Epidermal melanocyte (primary cell): ENCODE measurements around the gene BCO1.
A peak's percentile ranks its signal among the peaks of the same experiment; 100 is the strongest.
"Not testable (repeated sequence)": the region's sequence is repeated elsewhere in the genome, so short reads cannot be mapped to it uniquely, and the experiment has no call there.

Source experiments
- DNase-seq: peaks from one replicate; pipeline ENCODE4 v3.0.0; 2011; ENCODE audit warnings: low spot score; ENCODE audit not compliant: insufficient read length

The BCO1 gene, protein sequence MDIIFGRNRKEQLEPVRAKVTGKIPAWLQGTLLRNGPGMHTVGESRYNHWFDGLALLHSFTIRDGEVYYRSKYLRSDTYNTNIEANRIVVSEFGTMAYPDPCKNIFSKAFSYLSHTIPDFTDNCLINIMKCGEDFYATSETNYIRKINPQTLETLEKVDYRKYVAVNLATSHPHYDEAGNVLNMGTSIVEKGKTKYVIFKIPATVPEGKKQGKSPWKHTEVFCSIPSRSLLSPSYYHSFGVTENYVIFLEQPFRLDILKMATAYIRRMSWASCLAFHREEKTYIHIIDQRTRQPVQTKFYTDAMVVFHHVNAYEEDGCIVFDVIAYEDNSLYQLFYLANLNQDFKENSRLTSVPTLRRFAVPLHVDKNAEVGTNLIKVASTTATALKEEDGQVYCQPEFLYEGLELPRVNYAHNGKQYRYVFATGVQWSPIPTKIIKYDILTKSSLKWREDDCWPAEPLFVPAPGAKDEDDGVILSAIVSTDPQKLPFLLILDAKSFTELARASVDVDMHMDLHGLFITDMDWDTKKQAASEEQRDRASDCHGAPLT

GRCh38 chr16:81238296-81239011 is at the start of gene BCO1:
TSS of gene BCO1 (plus strand) at chr16:81238689. CDS start at chr16:81238909, 220 bp downstream.
- no peak for DNase-seq

DNA sequence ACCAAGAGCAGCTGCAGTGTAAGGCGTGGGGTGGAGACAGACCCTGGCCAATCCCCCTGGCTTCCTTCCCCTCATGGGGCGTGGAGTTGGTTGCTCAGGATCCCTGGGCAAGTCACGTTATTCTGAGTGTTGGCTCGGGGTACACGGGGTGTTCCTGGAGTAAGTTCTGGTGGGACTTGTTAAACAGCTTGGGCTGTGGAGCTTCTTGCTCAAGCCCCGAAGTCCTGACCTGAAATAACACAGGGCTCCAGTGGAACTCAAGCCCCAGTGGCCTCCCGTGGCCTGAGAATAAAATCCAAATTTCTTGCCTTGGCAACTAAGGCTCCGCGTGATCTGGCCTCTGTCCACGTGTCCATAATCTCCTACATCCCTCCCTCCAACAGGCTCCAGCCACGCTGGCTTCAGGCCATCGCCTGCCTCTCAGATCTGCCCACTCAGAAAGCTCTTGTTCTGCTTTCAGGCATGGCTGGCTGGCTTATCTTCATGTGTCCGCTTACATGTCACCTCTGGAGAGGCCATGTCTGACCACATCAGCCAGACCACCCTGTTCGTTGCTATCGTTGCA is 49.3 kb upstream of the BCO1 start:
- DNase-seq = no peak

GRCh38 chr16:81190667-81191066 is 47.8 kb upstream of the BCO1 start:
- no peak for DNase-seq

DNA sequence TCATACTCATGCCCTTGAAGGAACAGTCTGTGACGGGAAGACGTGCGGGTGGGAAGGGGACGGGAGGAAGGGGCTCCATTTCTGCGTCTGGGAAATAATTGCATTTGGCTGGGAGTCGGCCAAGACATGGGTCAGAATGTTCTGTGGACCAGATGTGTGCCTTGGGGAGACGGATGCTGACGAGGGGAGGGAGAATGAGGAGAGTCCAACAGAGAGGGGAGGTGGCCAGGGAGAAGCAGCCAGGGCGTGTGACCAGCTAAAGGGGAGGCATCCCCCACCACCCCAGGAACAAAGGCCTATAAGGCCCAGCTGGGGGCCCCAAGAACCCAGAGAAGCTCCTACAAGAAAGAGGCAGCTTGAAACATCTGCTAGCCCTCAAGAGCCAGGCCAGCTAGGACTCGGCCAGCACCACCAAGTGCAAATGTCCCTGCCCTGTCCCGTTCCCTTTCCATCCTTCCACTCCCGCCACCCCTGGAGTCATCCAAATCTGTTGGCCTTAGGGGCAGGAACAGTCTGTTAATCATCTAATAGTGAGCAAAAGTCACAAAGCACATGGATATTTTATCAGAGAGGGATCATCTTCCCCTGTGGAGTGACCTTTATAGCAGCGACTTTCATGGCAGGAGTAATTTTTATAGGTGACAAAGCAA is 42.5 kb upstream of the BCO1 start:
- DNase-seq = no peak

DNA sequence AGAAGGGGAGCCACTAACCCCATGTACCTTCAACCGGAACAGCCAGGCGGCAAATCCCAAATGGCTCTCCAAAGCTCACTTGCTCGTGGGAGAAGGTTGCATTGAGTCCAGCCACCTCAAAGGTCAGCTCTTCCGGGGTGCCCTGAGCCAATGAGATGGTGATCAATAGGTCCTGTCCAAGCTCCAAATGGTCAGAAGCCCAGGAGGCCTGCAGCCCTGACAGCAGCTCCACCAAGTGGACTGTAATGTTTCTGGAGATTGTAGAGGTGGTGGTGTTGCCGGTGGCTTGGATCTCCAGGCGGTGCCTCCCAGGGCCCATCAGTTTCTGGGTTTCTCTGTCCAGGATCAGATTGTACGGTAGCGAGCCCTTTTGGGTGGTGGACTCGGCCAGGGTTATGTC is 39.9 kb upstream of the BCO1 start:
- DNase-seq = no peak

GRCh38 chr16:81201267-81201666 is 37.2 kb upstream of the BCO1 start:
- DNase-seq = no peak

- peak; percentile 75 for DNase-seq
Measured at GRCh38 chr16:81204798-81205680, 33.5 kb upstream of the BCO1 start.

DNA sequence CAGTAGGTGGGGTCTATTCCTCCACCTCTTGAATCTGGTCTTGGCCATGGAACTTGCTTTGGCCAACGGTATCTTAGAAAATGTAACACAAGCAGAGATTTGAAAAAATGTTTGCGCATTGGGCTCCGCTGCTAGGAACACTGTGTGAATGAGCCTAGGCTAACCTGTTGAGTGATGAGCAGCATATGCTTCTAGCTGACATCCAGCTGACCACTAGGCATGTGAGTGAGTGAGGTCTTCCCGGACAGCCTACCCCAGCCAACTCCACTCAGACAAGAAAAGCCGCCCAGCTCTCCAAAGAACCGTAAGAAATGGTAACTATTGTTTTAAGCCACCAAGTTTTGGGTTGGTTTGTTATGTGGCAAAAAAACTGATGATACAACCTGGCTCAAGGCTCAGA is 31.4 kb upstream of the BCO1 start:
- DNase-seq = no peak

DNA sequence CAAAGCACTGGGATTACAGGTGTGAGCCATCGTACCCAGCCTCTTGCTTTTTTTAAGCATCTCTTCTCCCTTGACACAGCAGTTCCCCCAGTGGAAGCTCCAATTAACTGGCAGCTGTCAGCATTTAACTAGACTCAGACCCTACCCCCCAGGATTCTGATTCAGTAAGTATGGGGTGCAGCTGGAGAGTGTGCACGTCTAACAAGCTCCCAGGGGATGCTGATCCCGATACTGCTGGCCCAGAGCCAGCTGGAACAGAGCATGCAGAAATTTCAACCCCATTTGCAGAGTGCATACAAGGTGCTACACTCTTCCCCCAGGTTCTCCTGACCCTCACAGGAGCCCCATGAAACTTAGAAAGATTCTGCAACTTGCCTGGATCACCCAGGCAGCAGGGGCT is 27.7 kb upstream of the BCO1 start:
- no peak for DNase-seq

- DNase-seq = no peak
Measured at GRCh38 chr16:81212830-81213465, 25.5 kb upstream of the BCO1 start.

DNA sequence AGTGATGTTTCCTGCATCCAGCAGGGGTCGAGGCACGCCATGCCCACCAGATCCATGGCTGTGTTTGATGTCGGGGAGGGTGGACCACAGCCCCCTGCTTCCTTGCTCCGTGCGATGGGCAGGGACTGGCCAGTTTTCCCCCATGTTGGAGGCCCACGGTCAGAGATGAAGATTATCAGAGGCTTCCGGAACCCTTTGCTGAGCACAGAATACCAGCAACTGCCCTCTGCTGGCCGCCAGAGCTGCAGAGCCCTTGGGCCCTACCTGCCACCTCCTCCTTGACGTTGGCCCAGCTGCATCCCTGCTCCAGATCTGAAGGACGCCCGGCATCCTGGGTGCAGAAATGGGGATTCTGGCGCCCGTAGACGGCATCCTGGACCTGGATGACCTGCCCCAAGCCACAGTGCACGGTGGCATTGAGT is 23.7 kb upstream of the BCO1 start:
- no peak for DNase-seq

- DNase-seq = no peak
Measured at GRCh38 chr16:81216114-81216513, 22.4 kb upstream of the BCO1 start.

- DNase-seq = no peak
Measured at GRCh38 chr16:81216706-81217105, 21.8 kb upstream of the BCO1 start.

DNA sequence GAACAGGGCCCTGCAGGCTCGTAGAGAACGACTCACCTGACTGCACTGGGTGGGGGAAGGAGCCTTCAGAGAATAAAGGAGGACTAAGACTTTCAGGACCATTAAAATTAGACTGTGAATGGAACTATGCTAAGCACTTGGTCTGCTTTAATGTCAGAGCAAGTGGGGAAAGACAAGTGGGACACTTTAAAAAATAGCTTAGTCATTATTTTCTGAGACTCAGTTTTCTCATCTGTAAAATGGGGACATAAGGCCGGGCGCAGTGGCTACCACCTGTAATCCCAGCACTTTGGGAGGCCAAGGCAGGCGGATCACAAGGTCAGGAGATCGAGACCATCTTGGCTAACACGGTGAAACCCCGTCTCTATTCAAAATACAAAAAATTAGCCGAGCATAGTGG is 19.3 kb upstream of the BCO1 start:
- no peak for DNase-seq

GRCh38 chr16:81220349-81220748 is 18.1 kb upstream of the BCO1 start:
- no peak for DNase-seq

DNA sequence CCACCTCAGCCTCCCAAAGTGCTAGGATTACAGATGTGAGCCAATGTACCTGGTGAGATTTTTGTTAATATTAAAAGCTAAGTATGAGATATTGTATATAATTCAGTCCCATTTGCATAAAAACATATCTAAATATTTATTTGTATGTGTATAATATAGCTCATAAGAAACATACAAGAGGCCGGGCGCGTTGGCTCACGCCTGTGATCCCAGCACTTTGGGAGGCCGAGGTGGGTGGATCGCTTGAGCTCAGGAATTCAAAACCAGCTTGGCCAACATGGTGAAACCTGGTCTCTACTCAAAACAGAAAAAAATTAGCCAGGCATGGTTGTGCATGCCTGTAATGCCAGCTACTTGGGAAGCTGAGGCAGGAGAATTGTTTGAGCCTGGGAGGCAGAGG is 16.8 kb upstream of the BCO1 start:
- no peak for DNase-seq

- no peak for DNase-seq
Measured at GRCh38 chr16:81224824-81225223, 13.7 kb upstream of the BCO1 start.

DNA sequence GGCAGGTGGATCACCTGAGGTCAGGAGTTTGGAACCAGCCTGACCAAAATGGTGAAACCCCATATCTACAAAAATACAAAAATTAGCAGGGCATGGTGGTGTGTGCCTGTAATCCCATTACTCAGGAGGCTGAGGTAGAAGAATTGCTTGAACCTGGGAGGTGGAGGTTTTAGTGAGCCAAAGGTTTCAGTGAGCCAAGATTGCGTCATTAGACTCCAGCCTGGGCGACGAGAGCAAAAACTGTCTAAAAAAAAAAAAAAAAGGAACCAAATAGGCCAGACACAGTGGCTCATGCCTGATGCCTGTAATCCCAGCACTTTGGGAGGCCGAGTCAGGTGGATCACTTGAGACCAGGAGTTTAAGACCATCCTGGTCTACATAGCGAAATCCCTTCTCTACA is 12.8 kb upstream of the BCO1 start:
- not testable (repeated sequence) for DNase-seq

DNA sequence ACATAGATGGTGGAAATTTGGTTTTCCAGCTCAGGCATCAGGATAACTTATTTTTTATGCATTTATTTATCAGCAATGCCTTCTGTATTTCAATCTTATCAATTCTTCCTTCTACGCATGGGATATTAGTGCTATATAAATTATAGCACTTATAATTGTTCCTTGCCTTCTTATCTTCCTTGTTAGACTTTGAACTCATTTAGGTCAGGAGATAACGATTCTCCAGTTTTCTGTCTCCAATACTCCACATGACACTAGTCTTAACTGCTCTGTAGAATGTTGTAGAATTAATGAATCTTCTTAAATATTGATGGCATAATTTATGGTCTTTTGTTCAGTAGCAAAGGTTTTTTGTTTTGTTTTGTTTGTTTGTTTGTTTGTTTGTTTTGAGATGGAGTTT is 10.7 kb upstream of the BCO1 start:
- no peak for DNase-seq

GRCh38 chr16:81229811-81230210 is 8.7 kb upstream of the BCO1 start:
- DNase-seq = no peak
